ENCODE data around the gene MEF2C.
A peak's percentile ranks its signal among the peaks of the same experiment; 100 is the strongest.

MEF2C gene

GRCh38 chr5:88670461-88670860 is 212.5 kb downstream of the MEF2C start:
- DNase-seq: no peak

DNA sequence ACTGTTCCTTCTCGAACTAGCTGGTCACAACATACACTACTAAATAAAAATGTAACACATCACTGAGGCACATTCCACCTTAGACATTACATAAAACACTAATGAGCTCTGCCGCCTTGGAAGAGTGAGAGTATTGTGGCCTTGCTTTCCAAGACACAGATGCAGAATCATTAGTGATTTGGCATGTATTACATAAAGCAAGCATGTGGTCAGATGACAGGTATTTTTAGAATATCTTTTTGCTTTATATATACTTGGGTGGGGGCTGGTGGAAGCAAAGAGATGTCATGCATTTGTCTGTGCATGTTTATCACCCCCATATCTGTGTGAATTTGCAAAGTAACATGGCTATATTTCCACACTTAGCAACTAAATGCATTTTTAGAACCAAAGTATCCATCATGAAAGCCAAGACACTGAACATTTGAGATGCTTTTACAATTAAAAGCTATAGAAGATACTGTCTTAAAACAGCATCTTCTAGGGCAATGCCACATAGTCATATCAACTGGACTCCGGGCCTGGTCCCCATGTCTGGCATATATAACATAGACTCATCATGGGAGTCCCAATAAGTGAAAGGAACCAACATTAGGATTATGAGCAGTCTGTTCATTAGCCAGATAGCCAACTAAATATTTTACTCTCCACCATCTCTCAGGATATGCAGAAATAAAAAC is 213.5 kb downstream of the MEF2C start:
- no peak for DNase-seq

DNA sequence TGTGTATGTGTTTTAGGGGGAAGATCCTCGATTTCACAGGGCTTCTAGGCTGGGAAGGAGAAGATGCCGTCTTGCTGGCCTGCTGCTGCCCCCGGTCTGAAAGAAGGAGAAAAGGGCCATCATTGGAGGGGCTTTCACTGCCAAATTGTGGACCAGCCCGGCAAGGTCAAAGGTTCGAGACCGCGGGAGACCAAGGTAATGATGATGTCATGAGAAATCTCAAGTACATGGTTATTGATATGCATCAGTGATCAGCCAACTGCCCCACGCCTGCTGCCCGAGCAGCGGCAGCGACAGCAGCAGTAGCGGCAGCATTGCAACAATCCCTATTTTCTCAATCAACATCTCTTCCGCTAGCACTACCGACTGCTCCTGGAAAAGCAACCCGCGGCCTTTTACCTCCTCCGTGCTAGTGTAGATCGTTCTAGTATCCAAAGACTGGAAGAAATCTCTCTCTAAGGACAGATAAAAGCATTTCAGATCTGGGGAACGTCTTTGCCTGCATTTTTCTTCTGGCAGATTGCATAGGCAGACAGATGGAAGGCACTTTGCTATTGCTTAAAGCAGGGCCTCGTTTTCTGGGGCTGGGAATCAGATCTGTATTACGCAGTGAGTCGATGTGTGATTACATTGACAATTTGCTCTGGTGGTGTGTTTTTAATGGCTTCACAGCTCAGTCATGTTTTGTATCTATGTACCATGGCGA is 215.3 kb downstream of the MEF2C start:
- DNase-seq: peak; percentile 27
